Measurements from ENCODE around the gene AP5B1.

GRCh38 chr11:65780770-65781151, at the start of gene AP5B1:
- TF ChIP-seq SIN3A (IDR thresholded peaks at IDR 0.05; ENCODE audit: borderline replicate concordance, insufficient read depth, low read length) (no peak), POLR2AphosphoS5 (IDR thresholded peaks at IDR 0.05; ENCODE audit: low read depth, low read length) (no peak; the same call in 1 of the 2 replicates)

All from PFSK-1 (cell line).